Esophagus muscularis mucosa (tissue), 4 donors: ENCODE data around the gene TMED8.
"Not testable (repeated sequence)": the region's sequence is repeated elsewhere in the genome, so short reads cannot be mapped to it uniquely, and the experiment has no call there.

Source experiments
- EP300 ChIP-seq: sonication (generic); formaldehyde crosslinking; IDR thresholded peaks from one replicate; pipeline ENCODE4 v1.6.1; 2017; ENCODE audit warnings: antibody characterized with exemption
- POLR2A ChIP-seq: fragments of 450-650 bp; IDR thresholded peaks from one replicate; pipeline ENCODE4 v1.6.1; 2017; ENCODE audit warnings: antibody characterized with exemption, moderate library complexity, mild to moderate bottlenecking, low read depth
- POLR2AphosphoS5 ChIP-seq, 2 donors: sonication (generic); formaldehyde crosslinking; IDR thresholded peaks; one replicate each; pipeline ENCODE4 v1.6.1; 2017; ENCODE audit warnings: antibody characterized with exemption in 2 of 2
- TF ChIP-seq, protein P1 (sequence below), 3 experiments: fragments of 200-600 bp in 2 of 3; fragments of 450-650 bp in 1 of 3; sonication (generic) in 2 of 3; IDR thresholded peaks; one replicate each; pipeline ENCODE4 v1.5.1; 2017 to 2019; ENCODE audit warnings: antibody characterized with exemption in 3 of 3, mild to moderate bottlenecking in 2 of 3, moderate library complexity in 1 of 3

DNA sequence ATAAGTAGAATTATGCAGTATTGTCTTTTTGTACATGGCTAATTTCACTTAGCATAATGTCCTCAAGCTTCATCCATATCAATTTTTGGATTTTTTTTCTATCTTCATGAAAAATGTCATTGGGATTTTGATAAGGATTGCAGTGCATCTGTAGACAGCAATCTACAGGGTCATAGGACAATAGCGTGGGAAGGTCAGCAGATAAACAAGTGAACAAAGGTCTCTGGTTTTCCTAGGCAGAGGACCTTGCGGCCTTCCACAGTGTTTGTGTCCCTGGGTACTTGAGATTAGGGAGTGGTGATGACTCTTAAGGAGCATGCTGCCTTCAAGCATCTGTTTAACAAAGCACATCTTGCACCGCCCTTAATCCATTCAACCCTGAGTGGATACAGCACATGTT lies 39.2 kb upstream of the TMED8 start:
- TF ChIP-seq, protein P1, sequence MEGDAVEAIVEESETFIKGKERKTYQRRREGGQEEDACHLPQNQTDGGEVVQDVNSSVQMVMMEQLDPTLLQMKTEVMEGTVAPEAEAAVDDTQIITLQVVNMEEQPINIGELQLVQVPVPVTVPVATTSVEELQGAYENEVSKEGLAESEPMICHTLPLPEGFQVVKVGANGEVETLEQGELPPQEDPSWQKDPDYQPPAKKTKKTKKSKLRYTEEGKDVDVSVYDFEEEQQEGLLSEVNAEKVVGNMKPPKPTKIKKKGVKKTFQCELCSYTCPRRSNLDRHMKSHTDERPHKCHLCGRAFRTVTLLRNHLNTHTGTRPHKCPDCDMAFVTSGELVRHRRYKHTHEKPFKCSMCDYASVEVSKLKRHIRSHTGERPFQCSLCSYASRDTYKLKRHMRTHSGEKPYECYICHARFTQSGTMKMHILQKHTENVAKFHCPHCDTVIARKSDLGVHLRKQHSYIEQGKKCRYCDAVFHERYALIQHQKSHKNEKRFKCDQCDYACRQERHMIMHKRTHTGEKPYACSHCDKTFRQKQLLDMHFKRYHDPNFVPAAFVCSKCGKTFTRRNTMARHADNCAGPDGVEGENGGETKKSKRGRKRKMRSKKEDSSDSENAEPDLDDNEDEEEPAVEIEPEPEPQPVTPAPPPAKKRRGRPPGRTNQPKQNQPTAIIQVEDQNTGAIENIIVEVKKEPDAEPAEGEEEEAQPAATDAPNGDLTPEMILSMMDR (IDR thresholded peaks at IDR 0.05): not testable (repeated sequence)
- TF ChIP-seq EP300; POLR2A; POLR2AphosphoS5 (IDR thresholded peaks at IDR 0.05): not testable (repeated sequence)
